ENCODE measurements around the gene BNC2. TPM values are rescaled to one million over a fixed set of nuclear protein-coding genes. Genes with fewer than 3 reads are reported as not detected.

Gene BNC2
- total RNA-seq, 2 donors from 2014 or later: not detected

DNA sequence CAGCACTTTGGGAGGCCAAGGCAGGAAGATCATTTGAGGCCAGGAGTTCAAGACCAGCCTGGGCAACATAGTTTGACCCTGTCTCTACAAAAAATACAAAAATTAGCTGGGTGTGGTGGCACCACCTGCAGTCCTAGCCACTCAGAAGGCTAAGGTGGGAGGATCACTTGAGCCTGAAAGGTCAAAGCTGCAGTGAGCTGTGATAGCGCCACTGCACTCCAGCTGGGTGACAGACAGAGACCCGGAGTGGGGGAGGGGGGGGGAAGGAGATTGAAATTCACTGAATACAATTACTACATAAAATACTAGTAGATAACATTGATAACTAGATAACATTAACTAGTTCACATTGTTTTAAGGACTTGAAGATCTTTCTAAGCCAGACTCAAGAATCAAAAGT lies 345.6 kb downstream of the BNC2 start:
- ATAC-seq: no peak
- Mint-ChIP-seq H3K27ac (no peak overlapping the region), H3K36me3 (no peaks in the 10 kb centered on the region), H3K9me3 (no peaks in the 10 kb centered on the region)
- no peak for DNase-seq (ENCODE audit: low spot score in 2 of 2)

- H3K36me3 Mint-ChIP-seq: no peaks in the 10 kb centered on the region
Measured at GRCh38 chr9:16524078-16524477, 346.4 kb downstream of the BNC2 start.

GRCh38 chr9:16521868-16522411 lies 348.5 kb downstream of the BNC2 start:
- no peaks in the 10 kb centered on the region for H3K36me3 Mint-ChIP-seq
- ATAC-seq (no peak), DNase-seq (ENCODE audit: low spot score in 2 of 2) (no peak)
- H3K27ac Mint-ChIP-seq: no peak overlapping the region
- H3K9me3 Mint-ChIP-seq: no peaks in the 10 kb centered on the region

More at GRCh38 chr9:16524078-16524477, 346.4 kb downstream of the BNC2 start:
- DNase-seq (ENCODE audit: low spot score in 2 of 2) (no peak), ATAC-seq (no peak)
- H3K9me3 Mint-ChIP-seq: no peaks in the 10 kb centered on the region
- H3K27ac Mint-ChIP-seq: no peak overlapping the region

GRCh38 chr9:16519001-16519400 lies 351.5 kb downstream of the BNC2 start:
- Mint-ChIP-seq H3K9me3 (no peaks in the 10 kb centered on the region), H3K36me3 (no peaks in the 10 kb centered on the region), H3K27ac (no peak overlapping the region)
- no peak for ATAC-seq
- DNase-seq (ENCODE audit: low spot score in 2 of 2): no peak

GRCh38 chr9:16516891-16517290 lies 353.6 kb downstream of the BNC2 start:
- Mint-ChIP-seq H3K9me3 (no peaks in the 10 kb centered on the region), H3K27ac (no peak overlapping the region), H3K36me3 (no peaks in the 10 kb centered on the region)
- ATAC-seq: no peak
- DNase-seq (ENCODE audit: low spot score in 2 of 2): no peak

- H3K27ac Mint-ChIP-seq: no peak overlapping the region
- ATAC-seq (no peak), DNase-seq (ENCODE audit: low spot score in 2 of 2) (no peak)
- no peaks in the 10 kb centered on the region for H3K36me3 Mint-ChIP-seq
- no peaks in the 10 kb centered on the region for H3K9me3 Mint-ChIP-seq
Measured at GRCh38 chr9:16515879-16516301, 354.6 kb downstream of the BNC2 start.

DNA sequence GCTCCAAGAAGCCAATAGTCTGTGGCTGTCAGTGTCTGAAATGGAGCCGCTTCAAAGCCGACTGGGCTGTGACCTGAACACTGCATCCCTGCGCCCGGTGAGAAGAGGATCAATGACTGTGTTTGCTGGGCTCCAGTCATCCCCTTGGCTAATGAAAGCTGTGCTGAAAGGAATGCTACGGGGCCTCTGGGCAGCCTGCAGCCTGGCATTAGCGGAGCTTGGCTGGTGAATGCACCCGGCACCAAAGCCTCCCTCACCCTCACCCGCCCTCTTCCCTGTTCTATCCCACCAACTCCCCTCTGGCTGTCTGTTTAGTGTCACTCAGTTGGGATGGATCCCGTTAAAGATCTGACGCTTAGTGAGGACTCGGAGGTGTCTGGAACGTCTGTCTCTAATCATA lies 355.3 kb downstream of the BNC2 start:
- Mint-ChIP-seq H3K9me3 (no peaks in the 10 kb centered on the region), H3K36me3 (no peaks in the 10 kb centered on the region), H3K27ac (no peak overlapping the region)
- no peak for DNase-seq (ENCODE audit: low spot score in 2 of 2)
- ATAC-seq: no peak

DNA sequence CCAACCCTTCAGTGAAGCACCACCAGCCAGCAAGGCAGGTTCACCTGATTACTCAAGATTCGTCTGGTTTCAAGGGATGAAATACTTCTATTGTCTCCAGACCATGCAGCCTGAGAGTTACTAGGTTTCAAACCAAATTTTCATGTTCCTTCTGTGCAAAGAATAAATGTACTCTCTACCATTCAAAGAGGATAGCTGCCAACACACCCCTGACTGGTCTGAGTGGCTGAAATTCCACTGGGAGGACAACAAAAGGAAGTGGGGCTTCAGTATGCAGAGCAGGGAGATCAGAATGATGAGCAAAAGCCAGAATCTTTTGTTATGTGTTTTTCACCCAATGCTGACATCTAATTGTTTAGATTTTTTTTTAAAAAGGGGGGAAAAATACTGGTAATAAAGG lies 356.3 kb downstream of the BNC2 start:
- DNase-seq (ENCODE audit: low spot score in 2 of 2): no peak
- Mint-ChIP-seq H3K27ac (no peak overlapping the region), H3K9me3 (peaks cover 0 to 2% of the 10 kb centered on the region in 2 donors), H3K36me3 (no peaks in the 10 kb centered on the region)
- no peak for ATAC-seq

DNA sequence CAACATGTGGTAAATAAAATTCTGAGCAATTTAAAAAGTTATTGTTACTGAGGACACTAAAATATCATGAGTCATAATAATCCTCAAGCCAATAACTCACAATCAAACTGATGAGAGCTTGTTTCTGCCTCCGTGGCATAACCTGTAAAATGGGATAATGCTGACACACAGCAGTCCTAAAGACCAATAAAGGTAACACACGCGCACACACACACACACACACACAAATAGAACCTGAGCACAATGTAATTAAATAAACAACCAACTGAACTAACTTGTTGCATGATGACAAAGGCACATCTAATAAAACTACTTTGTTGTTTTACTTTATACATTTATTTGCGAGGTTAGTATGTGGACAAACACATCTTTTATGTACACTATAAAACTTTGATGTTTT lies 358.2 kb downstream of the BNC2 start:
- Mint-ChIP-seq H3K27ac (no peak overlapping the region), H3K9me3 (peaks cover 0 to 9% of the 10 kb centered on the region in 2 donors), H3K36me3 (no peaks in the 10 kb centered on the region)
- ATAC-seq: no peak
- DNase-seq (ENCODE audit: low spot score in 2 of 2): no peak

GRCh38 chr9:16510482-16510881 lies 360.0 kb downstream of the BNC2 start:
- DNase-seq (ENCODE audit: low spot score in 2 of 2) (no peak), ATAC-seq (no peak)
- peaks cover 0 to 9% of the 10 kb centered on the region in 2 donors for H3K9me3 Mint-ChIP-seq

GRCh38 chr9:16509997-16510396 lies 360.5 kb downstream of the BNC2 start:
- ATAC-seq (no peak), DNase-seq (ENCODE audit: low spot score in 2 of 2) (no peak)
- Mint-ChIP-seq H3K9me3 (peaks cover 0 to 9% of the 10 kb centered on the region in 2 donors), H3K27ac (no peak overlapping the region), H3K36me3 (no peaks in the 10 kb centered on the region)

More at GRCh38 chr9:16510482-16510881, 360.0 kb downstream of the BNC2 start:
- Mint-ChIP-seq H3K36me3 (no peaks in the 10 kb centered on the region), H3K27ac (no peak overlapping the region)

DNA sequence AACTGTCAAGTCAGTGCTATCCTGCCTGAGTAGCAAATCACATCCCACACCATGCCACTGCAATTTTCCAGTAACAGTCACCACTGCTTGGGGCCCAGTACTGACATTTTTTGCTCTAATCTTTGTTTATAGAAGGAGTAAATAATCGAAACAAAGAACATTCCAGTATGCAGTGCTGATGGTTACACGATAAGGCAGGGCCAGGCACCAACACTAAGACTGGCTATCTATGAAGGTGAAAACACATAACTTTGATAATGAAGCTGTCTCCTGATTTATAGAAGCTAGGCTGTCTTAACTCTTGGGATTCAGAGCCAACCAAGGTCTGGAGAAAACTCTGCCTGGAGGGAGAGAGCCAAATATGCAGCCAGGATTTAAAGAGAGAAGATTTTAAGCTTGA lies 365.3 kb downstream of the BNC2 start:
- no peaks in the 10 kb centered on the region for H3K36me3 Mint-ChIP-seq
- no peak for DNase-seq (ENCODE audit: low spot score in 2 of 2)
- ATAC-seq: no peak
- no peak overlapping the region for H3K27ac Mint-ChIP-seq
- peaks cover 0 to 10% of the 10 kb centered on the region in 2 donors for H3K9me3 Mint-ChIP-seq

DNA sequence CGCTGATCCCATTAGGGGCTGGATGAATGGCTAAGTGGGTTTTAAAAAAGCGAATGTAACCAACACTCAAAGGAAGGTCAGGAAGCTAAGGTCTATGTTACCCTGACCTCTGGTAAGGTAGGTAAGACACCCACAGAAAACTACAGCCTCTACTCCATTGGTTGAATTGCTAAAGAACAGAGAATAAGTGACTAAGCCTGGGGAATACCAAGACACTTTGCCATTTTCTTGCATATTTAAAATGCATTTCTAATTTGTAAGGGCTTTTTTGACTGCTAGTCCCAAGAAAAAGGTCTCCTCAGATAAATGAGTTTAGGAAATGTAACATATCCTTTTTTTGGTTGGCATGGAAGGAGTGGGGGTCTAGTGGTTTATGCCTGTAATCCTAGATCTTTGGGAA lies 368.7 kb downstream of the BNC2 start:
- DNase-seq (ENCODE audit: low spot score in 2 of 2) (no peak), ATAC-seq (no peak)
- peaks cover 0 to 5% of the 10 kb centered on the region in 2 donors for H3K9me3 Mint-ChIP-seq
- no peak overlapping the region for H3K27ac Mint-ChIP-seq
- H3K36me3 Mint-ChIP-seq: no peaks in the 10 kb centered on the region

GRCh38 chr9:16501141-16501540 lies 369.3 kb downstream of the BNC2 start:
- no peak for ATAC-seq
- Mint-ChIP-seq H3K36me3 (no peaks in the 10 kb centered on the region), H3K27ac (no peak overlapping the region), H3K9me3 (peaks cover 0 to 5% of the 10 kb centered on the region in 2 donors)
- DNase-seq (ENCODE audit: low spot score in 2 of 2): no peak

GRCh38 chr9:16500386-16500785 lies 370.1 kb downstream of the BNC2 start:
- H3K27ac Mint-ChIP-seq: no peak overlapping the region
- peaks cover 0 to 5% of the 10 kb centered on the region in 2 donors for H3K9me3 Mint-ChIP-seq
- DNase-seq (ENCODE audit: low spot score in 2 of 2): no peak
- no peaks in the 10 kb centered on the region for H3K36me3 Mint-ChIP-seq
- ATAC-seq: no peak

DNA sequence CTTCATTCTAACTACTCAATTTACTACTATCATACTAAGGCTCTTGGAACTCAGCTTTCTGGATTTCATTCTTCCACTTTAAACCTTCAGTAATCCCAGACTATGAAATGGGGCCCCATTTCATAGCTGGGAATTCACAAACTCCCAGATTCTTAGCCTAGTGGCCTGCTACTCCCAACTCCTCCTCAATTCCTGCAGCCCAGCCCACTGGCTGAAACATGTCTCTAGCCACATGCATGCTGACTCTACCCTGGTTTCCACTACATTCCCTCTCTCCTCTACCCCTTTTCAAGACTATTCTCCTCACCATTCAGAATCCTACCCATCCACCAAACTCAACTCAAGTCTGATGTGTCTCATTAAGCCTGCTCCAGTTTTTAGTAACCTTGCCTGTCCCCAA lies 370.6 kb downstream of the BNC2 start:
- no peaks in the 10 kb centered on the region for H3K36me3 Mint-ChIP-seq
- H3K27ac Mint-ChIP-seq: no peak overlapping the region
- ATAC-seq: no peak
- peaks cover 0 to 5% of the 10 kb centered on the region in 2 donors for H3K9me3 Mint-ChIP-seq
- no peak for DNase-seq (ENCODE audit: low spot score in 2 of 2)

DNA sequence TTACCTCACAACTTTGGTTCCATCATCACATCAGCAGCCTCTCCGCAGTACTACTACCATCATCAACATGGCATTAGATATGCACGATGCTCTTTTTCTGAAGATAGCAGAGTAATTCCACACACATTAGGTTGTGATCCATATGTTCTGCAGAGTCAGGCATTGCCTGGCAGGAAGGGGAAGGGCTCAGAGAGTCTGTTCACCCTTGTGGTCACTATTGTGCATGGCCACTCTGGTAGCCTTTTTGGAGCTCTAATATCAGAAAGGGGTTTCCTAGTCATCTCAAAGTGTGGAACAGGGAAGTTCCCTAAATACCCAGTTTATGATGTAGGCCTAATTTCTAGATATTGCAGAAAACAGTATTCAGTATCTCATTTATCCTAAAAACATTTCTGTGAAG lies 373.6 kb downstream of the BNC2 start:
- no peak for ATAC-seq
- peaks cover 0 to 10% of the 10 kb centered on the region in 2 donors for H3K9me3 Mint-ChIP-seq

DNA sequence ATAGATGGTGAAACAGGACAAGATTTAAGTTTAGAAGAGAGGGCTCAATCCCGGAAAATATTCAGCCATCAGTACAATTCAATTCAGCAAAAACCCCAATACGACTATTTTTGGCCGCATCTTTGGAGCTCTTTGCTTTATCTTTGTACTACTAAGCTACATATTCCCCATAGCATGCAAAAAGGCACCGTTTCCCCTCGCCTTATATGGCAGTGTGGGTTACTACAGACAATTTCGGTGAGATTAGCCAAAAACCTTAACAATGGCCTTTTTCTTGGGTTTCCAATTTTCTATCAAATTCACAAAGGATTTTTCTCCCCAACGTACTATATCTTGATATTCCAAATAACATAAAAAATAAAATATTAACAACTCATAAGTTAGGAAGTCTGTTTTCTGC lies 382.6 kb downstream of the BNC2 start:
- no peaks in the 10 kb centered on the region for H3K36me3 Mint-ChIP-seq
- ATAC-seq (no peak), DNase-seq (ENCODE audit: low spot score in 2 of 2) (no peak)
- no peak overlapping the region for H3K27ac Mint-ChIP-seq
- H3K9me3 Mint-ChIP-seq: peaks cover 0 to 6% of the 10 kb centered on the region in 2 donors

More for the DNA sequence above, 373.6 kb downstream of the BNC2 start:
- DNase-seq (ENCODE audit: low spot score in 2 of 2): no peak
- H3K27ac Mint-ChIP-seq: no peak overlapping the region
- H3K36me3 Mint-ChIP-seq: no peaks in the 10 kb centered on the region

Data from activated naive CD4-positive, alpha-beta T cell treated with anti-CD3 and anti-CD28 coated beads, Interleukin-2, amount 50 U/mL, for 72 hours (primary cell).